Fibroblast of skin of left biceps (primary cell): ENCODE data around the gene SPDL1.
A peak's percentile ranks its signal among the peaks of the same experiment; 100 is the strongest.

Source experiments
- DNase-seq, 2 experiments: peaks; one replicate each; pipeline ENCODE4 v3.0.0-alpha.2; 2013; ENCODE audit warnings: low read depth in 2 of 2

Gene SPDL1

GRCh38 chr5:169629847-169630548 lies 46.4 kb downstream of the SPDL1 start:
- DNase-seq: peak; percentile 42 to 49

DNA sequence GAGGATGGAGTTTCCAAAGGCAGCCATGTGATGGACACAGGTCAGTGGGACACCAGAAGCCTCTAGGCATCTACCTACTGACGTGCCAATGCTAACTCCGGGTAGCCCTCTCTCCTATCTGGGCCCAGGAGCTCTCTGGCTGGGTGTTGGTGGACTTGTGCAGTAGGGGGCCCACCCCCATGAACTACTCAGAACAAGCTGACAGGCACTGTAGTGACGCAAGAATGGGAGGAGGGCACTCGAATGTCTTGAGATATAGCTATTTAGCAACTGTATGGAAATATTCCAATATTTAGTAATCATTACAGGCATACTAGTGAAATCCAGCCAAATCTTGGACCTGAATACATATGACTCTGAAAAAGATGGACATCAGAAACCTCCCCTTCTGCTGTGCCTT lies 47.8 kb downstream of the SPDL1 start:
- peak; percentile 34 to 50 for DNase-seq

DNA sequence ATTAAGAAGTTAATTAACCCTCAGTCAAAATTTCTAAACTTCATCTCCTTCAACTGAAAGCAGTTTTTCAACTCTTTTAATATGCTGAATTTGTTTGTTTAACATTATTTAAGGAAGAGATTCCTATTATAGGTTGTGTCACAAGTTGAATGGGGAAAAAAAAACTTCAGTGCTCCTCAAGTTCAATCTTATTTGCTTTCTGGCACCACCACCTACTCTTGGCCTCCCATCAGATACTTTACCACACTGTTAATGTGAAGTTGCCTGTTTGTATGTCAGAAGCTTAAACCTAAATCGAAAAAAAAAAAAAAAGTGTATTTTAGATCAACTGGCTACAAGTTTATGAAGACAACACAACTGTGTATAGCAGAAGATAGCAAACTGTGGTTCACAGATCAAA lies 49.4 kb downstream of the SPDL1 start:
- DNase-seq: no peak

DNA sequence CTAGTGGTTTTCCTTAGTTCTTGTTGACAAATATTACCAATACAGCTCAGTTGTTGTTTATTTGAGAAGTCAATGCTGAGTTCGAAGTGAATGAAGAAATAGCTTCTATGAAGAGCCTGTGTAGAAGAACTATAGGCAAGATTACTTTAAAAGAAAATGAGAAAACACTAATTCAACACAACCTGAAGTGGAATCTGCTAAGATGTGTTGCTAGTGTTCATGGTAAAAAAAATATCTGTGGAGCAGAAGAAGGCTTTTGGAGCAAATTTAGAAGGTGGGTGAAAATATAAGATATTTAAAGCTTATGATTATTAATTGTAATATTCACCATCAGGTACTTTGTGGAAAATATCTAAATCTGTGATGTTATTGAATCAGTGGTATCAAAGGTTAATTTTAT lies 51.0 kb downstream of the SPDL1 start:
- no peak for DNase-seq

- no peak for DNase-seq
Measured at GRCh38 chr5:169635936-169636335, 52.4 kb downstream of the SPDL1 start.

DNA sequence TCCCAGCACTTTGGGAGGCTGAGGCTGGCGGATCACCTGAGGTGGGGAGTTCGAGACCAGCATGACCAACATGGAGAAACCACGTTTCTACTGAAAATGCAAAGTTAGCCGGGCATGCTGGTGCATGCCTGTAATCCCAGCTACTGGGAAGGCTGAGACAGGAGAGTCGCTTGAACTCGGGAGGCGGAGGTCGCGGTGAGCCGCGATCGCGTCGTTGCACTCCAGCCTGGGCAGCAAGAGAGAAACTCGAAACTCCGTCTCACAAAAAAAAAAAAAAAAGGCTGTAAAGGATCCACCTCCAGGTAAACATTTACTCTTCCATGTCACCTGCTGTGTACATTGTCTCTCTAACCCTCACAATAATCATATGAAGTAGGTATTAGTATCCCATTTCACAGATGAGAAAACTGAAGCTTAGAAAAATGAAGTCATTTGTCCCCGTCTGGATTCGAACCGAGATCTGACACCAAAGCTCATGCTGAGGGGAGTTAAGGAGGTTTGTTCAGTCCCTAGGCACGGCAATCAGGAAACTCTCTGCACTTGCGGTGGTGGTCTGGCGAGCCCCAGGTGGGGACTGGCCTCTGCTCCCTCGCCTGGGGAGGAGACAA lies 53.0 kb downstream of the SPDL1 start:
- DNase-seq: no peak

DNA sequence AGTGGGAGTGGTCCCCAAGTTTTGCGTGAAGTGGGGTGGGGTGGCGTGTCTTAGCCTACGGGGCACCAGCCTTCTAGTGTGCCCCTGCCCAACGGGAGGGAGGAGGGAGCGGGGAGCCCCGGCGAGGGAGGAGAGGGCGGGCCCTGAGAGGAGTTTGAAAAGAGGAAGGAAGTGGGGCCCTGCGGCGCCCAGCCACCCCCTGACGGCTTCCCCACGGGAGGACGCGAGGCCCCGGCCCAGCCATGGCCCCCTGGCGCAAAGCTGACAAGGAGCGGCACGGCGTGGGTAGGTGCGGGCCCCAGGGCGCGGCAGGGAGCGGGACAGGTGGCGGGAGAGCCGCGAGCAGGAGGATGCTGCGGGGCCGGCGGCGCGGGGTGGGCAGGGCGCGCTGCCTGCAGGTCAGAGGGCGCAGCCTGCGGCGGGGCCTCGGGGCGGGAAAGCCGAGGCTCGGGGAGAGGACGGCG lies 53.5 kb downstream of the SPDL1 start, which contains the start of gene DOCK2:
DOCK2 (plus strand) TSS at position 191 of the 464 bp plus-strand sequence; CDS start at position 243, 52 bp downstream.
- DNase-seq: no peak

- no peak for DNase-seq
Measured at GRCh38 chr5:169637549-169638121, 54.1 kb downstream of the SPDL1 start.

- no peak for DNase-seq
Measured at GRCh38 chr5:169641253-169641652, 57.7 kb downstream of the SPDL1 start.

GRCh38 chr5:169646856-169647255 lies 63.3 kb downstream of the SPDL1 start:
- no peak for DNase-seq

GRCh38 chr5:169647566-169647965 lies 64.0 kb downstream of the SPDL1 start:
- DNase-seq: no peak

DNA sequence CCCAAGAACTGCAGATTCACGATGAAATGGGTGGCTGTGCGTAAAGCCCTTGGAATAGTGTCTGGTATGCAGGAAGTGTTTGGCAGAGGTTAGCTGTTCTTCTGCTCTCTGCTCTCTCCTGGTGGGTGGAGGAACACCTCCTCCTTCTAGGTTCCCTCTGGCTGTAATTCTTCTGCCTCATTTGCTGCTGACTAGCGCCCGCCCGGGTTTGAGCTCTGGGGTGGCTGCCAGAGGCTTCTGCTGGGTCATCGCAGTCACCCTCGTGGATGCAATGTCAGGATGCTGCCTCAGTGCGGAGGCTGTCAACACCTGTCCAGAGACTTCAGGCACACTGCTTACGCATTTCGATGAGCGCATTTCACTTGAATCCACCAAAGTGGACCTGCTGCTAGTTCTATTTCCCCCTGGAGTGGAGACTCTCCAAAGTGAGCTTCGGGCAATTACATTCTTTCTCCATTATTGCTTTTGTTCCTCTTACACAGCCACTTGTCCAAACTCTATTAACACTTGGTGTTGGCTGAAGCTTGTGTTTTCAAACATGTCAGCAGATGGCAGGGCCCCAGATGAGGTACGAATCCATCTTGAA lies 65.2 kb downstream of the SPDL1 start:
- no peak for DNase-seq

GRCh38 chr5:169649486-169649885 lies 65.9 kb downstream of the SPDL1 start:
- DNase-seq: no peak

DNA sequence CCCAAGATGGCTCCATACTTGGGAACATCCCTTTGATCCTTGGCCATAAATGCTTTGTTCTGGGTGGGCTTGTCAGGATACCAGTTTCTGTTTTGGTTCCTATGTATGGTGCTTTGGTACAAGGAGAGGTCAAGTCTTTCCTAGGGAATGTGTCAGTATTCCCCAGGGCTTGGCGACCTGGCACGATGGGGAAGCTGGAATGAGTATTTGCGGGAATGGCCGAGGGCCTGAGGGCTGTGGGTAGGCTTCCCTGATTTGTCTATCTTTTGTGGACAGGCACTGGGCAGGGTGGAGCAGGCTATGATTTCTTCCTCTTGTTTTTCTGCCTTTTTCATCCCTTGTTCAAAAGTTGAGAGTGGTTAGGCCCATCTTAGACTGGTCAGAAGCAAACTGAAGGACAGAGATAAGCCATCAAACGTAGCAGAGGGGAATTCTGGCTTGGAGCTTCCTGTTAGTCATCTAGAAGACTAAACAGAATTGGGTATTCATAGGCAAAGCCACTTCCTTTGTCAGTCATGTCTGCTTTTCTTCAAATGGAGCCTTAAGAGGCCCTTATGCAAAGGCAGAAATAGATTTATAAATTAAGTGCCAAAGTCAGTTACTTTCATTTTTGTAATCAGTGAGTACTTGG lies 67.2 kb downstream of the SPDL1 start:
- DNase-seq: no peak

- no peak for DNase-seq
Measured at GRCh38 chr5:169651526-169651925, 68.0 kb downstream of the SPDL1 start.

DNA sequence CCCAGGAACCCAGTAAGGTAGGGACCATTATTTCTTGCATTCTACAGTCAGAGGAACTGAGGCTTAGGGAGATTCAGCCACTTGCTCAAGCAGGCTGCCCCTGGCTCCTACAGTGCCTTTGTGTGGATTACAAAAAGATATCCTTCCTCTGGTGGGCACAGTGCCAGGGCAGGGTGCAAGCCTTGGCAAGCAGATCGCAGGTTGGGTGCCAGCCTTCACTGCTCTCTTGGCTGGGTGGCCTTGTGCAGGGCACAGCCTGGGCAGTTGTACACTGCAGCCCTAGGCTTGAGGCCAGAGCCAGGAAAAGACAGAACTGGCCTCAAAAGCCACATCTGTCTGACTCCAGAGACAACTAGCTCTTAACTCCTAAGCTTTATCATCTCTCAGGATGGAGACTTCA lies 68.5 kb downstream of the SPDL1 start:
- DNase-seq: no peak

DNA sequence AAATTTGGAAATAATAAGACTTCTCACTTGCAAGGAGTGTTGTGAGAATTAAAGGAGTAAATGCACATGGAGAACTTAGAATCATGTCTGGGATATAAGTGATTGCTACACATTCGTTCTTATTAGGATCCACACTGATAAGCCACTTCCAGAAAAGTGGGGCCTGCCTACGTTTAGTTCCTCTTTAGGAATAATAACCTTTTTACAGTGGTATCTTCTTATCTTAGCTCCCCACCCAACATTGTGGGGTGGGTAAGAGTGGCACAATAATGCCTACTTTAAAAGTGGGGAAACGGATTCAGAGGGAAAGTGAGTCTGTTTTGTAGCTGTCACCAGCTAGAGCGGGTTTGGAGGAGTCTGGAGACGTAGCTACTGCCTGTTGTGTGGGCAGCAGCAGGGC lies 69.5 kb downstream of the SPDL1 start:
- no peak for DNase-seq
